ENCODE data around the gene ZNF366. TPM values are rescaled to one million over a fixed set of nuclear protein-coding genes. Genes with fewer than 3 reads are reported as not detected.

The ZNF366 gene
- not detected in 5 replicates for total RNA-seq (2022; extraction: Qiagen RNA extraction; ENCODE audit: low read depth)

GRCh38 chr5:72507231-72507906 is at the start of gene ZNF366:
TSS of gene ZNF366 (minus strand) at chr5:72507410. CDS start at chr5:72461496, 45,914 bp downstream.

Other genes starting within 250 kb of the ZNF366 start
- gene MRPS27, start 187.2 kb downstream of the ZNF366 start, total RNA-seq (2022; extraction: Qiagen RNA extraction; ENCODE audit: low read depth): 50.4 to 58.3 TPM (median 56.1 TPM) in 5 replicates
- 7.1 to 11.8 TPM (median 10.2 TPM) in 5 replicates for gene PTCD2, start 187.0 kb downstream of the ZNF366 start, total RNA-seq (2022; extraction: Qiagen RNA extraction; ENCODE audit: low read depth)